GM21717 (cell line): ENCODE results near the gene SORL1.
"Not testable (repeated sequence)": the region's sequence is repeated elsewhere in the genome, so short reads cannot be mapped to it uniquely, and the experiment has no call there.

Experiments
- ATAC-seq: cut with Tn5 transposase; IDR thresholded peaks from one replicate; pipeline ENCODE4 v1.9.1; 2021; ENCODE audit warnings: mild to moderate bottlenecking, moderate library complexity; ENCODE audit not compliant: unreplicated experiment

Gene SORL1

GRCh38 chr11:121499405-121499804, 47.3 kb downstream of the SORL1 start:
- ATAC-seq: no peak

DNA sequence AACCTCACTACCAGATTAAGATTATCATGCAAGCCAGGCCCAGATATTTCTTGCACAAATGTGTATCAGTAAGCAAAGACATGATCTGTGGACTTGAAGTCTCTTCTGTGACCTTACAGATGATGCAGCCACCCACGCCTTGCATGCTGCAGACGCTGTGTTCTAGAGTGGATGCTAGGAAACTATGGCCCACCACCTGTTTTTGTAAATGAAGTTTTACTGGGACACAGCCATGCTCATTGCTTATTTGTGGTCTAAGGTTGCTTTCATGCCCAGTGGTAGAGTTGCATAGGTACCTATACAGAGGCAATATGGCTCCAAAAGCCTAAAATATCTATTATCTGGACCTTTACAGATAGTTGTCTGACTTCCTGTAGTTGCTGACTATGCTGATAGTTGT, 48.2 kb downstream of the SORL1 start:
- ATAC-seq: no peak

DNA sequence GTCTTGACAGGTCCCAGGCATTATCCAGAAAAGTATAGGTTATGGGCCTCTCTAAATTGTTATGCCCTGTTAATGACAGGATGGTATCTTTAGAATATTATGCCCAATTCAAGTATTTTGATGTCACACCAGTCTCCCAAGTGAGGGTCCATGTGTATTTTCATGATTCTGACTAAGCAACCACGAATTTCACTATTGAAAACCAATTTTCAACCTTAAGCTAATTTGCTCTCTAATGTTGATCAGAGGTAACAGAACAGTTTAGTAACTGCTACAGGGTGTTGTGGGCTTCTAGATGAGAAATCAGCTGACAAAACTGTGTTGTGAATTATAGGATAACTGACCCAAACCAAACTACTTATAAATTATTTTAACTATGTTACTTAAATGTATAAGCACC, 48.6 kb downstream of the SORL1 start:
- ATAC-seq: no peak

DNA sequence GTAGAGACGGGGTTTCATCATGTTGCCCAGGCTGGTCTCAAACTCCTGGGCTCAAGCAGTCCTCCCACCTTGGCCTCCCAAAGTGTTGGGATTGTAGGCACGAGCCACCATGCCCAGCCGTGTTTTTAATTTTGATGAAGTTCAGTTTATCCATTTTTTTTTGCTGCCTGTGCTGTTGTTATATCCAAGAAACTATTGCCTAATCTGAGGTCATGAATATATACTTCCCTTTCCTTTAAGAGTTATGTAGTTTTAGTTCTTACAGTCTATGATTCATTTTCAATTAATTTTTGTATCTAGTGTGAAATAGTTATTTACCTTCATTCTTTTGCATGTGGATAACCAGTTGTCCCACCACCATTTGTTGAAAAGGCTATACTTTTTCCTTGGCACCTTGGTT, 50.9 kb downstream of the SORL1 start:
- no peak for ATAC-seq

- not testable (repeated sequence) for ATAC-seq
Observed at GRCh38 chr11:121506237-121506636, 54.1 kb downstream of the SORL1 start.

GRCh38 chr11:121508449-121508848, 56.3 kb downstream of the SORL1 start:
- no peak for ATAC-seq

GRCh38 chr11:121510438-121510837, 58.3 kb downstream of the SORL1 start:
- ATAC-seq: no peak

DNA sequence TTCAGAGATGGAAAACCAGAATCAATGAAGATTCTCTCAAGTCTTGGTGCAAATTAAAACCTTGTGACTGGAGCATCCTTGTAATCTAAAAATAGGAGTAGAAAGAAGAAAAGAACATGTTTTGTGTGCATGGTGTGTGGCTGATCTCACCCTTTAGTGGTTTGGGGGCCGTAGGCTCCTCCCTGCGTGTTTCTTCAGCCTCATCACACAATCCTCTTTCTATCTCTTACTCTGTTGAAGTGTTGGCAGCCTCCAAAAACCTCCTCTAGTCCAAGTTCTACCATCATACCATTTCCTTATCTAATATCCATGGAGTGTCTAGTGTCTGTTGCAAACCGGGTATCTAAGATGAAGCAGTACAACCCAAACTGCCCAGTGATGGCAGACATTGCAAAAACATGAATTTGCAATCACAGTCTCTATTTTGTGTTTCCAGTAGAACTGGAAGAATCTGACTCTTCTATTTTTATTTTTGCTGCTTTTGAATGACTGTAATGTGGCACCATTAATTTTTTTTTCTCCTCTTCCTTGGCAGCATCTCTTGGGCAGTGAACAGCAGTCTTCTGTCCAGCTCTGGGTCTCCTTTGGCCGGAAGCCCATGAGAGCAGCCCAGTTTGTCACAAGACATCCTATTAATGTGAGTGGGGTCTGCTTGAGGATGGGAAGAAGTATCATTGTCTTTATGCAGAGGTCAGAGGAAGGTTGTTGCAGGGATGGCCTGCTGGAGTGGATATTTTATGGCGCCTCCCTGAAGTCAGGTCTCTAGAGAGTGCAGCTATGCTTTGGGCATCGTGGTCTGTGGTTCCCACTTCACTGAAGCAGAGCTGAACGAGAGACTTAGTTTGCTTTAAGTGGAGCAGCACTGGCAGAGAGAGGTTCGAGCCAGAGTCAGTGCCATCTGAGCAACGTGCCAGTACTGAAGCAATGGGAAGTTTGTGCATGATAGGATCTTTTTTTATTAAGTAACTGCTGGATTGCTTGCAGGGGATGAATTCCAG, 60.7 kb downstream of the SORL1 start:
- no peak for ATAC-seq

GRCh38 chr11:121513807-121514206, 61.7 kb downstream of the SORL1 start:
- no peak for ATAC-seq

- no peak for ATAC-seq
Observed at GRCh38 chr11:121514432-121515334, 62.6 kb downstream of the SORL1 start.

DNA sequence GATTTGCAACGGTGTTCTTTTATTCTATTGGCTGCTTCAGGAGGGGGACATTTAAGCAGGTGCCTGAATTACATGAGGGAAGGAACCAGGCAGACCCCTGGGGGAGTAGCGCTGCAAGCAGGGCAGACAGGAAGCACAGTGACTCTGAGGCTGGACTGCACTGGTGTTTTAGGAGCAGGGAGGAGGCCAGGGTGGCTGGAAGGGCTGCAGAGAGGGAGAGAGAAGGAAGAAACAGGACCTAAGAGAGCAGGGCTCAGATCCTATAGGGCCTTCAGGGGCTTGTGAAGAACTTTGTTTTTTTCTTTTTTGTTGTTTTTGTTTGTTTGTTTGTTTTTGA, 63.2 kb downstream of the SORL1 start:
- no peak for ATAC-seq

DNA sequence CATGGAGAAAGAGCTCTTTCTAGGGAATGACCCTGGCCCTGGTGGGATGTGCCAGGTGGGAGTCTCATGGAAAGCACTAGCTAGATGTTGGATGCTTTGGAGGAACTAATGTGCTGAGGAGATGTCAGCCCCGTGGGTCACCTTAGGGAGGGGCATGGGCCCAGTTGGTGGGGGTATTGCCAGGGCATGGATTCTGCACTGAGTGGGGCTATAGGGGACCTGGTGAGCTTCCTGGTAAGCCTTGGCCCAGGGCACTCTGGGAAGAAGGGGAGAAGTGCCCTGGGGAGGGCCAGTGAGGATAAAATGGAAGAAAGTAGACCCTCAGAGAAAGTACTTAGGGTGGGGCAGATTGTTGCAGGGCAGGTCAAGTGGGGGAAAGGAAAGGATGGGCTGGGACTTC, 65.9 kb downstream of the SORL1 start:
- no peak for ATAC-seq

GRCh38 chr11:121520243-121521144, 68.4 kb downstream of the SORL1 start:
- ATAC-seq: no peak

DNA sequence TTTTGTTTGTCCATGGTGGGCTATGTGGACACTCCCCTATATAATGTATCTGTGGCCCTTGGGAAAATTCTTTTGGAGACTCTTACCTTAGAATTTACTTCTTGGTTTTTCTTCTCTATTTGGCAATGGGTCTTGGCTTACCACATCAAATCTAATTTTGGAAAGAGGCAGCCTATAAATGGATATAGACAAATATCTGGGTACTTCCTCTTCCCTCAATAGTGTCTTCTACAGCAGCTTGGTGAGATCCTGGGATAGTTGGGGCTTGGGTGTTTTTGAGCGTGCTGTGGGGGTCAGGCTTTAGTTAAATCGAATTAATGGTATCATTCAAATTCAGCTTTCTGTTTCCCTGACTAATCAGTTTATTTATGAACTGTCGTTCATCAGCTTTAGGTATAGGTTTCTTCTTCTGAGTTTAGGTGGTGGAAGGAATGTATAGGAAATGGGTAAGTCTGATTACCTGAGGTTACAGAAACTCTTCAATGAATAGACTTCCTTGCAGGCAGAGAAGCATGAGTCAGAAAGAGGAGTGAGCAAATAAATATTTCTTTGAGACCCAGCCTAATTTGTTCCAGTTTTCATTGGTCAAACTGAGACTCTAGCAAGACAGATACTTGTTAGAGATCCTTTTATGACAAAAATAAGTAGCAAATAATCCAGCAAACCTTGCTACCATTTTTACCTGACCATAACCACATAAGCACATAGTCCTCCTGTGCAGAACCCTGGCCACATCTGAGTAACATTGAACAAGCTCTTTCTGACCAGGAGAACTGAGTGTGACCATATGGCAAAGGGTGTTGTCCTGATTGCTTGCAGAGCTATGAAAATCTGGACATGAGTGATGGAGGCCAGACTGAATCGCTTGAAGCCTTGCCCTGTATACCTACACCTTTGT, 69.3 kb downstream of the SORL1 start:
- ATAC-seq: no peak

DNA sequence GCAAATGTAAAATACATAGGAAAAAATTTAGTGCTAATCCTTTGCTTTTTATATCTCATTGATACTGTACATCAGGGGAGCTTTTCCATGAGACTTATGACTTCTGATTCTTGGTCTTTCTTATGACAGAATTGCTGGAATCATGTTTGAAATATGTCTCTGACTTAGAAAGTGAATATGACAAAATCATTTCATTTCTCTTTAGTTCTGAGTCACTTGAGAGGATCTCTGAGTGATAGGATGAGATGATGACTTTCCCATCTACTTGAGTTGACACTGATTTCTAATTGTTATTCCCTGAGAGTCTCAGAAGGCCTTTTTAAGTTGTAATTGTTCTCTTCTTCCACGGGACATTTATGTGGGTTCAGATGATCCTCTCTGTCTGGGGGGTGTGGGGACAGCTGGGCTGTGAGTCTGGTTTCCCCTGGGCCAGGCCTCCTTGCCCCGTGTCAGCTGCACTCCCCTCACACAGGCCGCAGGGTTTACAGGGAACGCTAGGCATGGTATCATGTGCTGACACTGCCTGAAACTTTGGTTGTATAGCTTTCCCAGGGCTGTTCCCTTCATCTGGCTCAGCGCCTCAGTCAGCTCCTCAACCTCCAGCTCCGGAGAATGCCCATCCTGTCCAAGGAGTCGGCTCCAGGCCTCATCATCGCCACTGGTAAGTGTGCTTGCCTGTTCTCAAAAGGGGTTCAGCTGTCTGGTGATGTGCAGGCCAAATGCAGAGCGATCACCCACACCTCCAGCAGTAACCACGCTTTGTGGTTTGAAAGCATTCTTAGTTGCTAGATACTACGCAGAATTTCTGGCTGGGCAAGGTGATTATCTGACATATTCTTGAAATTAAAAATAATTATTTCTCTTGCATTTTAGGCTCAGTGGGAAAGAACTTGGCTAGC, 70.2 kb downstream of the SORL1 start:
- no peak for ATAC-seq

GRCh38 chr11:121523581-121524232, 71.6 kb downstream of the SORL1 start:
- no peak for ATAC-seq

GRCh38 chr11:121524233-121524631, 72.1 kb downstream of the SORL1 start:
- no peak for ATAC-seq

DNA sequence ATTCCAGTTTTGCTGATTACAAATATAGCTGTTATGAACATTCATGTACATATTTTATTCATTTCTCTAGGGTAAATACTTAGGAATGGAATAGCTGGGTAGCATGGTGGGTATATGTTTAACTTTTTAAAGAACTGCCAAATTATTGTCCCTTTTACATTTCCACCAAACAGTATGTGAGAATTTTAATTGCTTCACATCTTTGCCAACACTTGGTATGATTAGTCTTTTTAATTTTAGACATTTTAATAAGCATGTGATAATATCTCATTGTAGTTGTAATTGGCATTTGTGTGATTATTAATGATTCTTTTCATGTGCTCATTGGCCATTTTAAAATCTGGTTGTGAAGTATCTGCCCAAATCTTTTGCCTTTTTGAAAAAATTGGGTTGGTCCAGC, 73.3 kb downstream of the SORL1 start:
- ATAC-seq: no peak
